Mononuclear cell (primary cell): ENCODE measurements around the gene SLC22A4. TPM values are rescaled to one million over a fixed set of nuclear protein-coding genes. Genes with fewer than 3 reads are reported as not detected.

ENCODE experiments used
- H3K27me3 ChIP-seq: 2 replicates; pipeline ENCODE4 v1.6.0; 2011; ENCODE audit warnings: low read length, control low read depth; ENCODE audit not compliant: insufficient read depth
- H3K4me1 ChIP-seq: 2 replicates; pipeline ENCODE4 v1.5.1; 2011; ENCODE audit warnings: mild to moderate bottlenecking, low read length, control low read depth; ENCODE audit not compliant: insufficient read depth
- H3K4me3 ChIP-seq: 2 replicates; pipeline ENCODE4 v1.5.1; 2011; ENCODE audit warnings: mild to moderate bottlenecking, low read length, moderate library complexity
- H3K9me3 ChIP-seq: 2 replicates; pipeline ENCODE4 v1.5.1; 2011; ENCODE audit warnings: low read depth, mild to moderate bottlenecking, control low read depth, low read length
- total RNA-seq: library from RNA; depleted of rRNA; stranded (reverse); fragments of >200 nt; gene quantifications from one replicate; pipeline ENCODE4 v1.2.3, GENCODE V29; 2012

SLC22A4 gene
- total RNA-seq, 1 donor = 2.2 TPM

DNA sequence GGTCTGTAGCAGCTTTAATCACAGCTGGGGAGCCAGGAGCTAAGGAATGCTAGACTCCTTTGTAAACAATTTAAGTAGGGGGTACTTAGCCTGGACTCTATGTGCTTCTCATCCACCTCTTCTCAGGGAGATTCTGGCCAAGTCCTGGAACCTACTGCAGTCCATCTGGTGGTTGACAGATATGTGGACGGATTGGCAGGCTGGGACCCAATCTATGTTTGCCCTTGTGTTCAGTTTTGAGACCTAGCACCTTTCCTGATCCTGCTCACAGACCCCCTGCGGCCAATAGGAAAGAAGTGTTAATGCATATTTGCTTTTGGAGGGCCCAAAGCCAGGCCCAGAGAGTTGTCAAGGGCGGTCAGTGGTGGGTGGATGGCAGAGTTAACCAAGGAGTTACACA lies 81.8 kb downstream of the SLC22A4 start:
- H3K9me3 ChIP-seq = no peaks in the 10 kb centered on the region
- no peak overlapping the region for H3K4me3 ChIP-seq
- H3K4me1 ChIP-seq = peaks cover 18% of the 10 kb centered on the region
- H3K27me3 ChIP-seq = no peaks in the 10 kb centered on the region

DNA sequence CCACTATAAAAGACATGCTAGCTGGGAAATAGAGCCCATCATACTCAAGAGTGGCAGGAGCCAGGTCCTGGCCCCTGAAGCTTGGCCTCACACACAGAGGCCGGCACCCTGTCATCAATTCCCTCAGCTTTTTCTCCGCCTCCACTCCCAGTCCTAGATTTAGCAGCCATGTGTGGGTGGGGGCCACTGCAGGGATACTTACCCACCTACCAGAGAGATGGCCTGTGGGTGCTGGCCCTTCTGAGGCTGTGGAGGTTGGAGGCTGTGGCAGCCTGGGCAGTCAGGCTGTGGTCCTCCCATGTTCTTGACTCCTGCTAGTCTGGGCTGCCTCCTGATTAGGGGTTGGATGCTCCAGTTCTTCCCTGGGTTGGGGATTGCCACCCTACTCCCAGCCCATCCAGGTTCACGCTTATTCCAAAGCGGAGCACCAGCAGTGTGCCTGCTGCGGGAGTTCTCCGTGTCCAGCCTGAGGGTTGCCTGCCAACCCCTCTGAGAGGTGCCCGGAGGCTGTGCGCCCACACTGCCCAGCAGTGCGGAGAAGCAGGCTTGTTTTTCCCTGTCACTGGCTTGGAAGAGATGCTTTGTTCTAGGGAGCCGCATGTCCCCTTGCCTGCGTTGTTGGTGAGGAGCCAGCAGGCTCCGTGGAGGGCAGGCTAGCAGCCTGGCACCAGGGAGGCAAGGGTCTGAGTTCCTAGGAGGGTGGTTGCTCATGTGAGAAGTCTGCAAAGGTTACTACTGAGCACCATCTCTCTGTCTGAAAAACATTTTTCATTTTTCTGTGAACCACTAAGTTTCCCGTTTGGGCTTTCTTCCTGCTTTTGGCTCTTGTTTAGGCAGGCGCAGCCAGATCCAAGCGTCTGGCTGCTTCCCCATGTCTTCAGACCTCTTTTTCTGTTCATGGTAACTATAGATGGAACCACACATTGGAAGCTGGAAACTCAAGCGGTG lies 82.8 kb downstream of the SLC22A4 start:
- H3K4me1 ChIP-seq = peaks cover 8% of the 10 kb centered on the region
- H3K27me3 ChIP-seq = no peaks in the 10 kb centered on the region
- no peaks in the 10 kb centered on the region for H3K9me3 ChIP-seq
- no peak overlapping the region for H3K4me3 ChIP-seq

DNA sequence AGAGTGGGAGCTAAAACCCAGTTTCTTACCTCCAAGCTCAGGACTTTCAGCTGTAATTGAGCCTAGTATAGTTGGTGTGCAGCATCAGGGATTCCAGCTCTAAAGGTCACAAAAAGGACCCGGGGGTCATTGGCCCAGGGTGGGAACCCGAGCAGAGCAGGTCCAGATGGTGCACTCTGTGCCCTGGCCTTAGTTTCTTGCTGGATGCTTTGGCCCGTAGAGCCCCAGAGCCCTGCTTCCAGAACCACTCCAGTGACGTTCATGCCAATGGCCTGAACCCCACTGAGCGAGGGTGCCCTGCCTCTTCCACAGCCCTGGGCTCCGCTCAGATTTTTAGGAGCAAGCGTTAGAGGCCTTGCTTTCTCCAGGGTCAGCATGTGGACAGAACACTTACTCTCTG lies 83.5 kb downstream of the SLC22A4 start:
- H3K4me3 ChIP-seq = no peak overlapping the region
- no peaks in the 10 kb centered on the region for H3K9me3 ChIP-seq
- no peaks in the 10 kb centered on the region for H3K27me3 ChIP-seq
- H3K4me1 ChIP-seq = no peaks in the 10 kb centered on the region

- Histone ChIP-seq H3K4me1 (no peaks in the 10 kb centered on the region), H3K27me3 (no peaks in the 10 kb centered on the region), H3K9me3 (no peaks in the 10 kb centered on the region), H3K4me3 (no peak overlapping the region)
Measured at GRCh38 chr5:132378580-132378979, 84.4 kb downstream of the SLC22A4 start.

GRCh38 chr5:132380047-132380446 lies 85.9 kb downstream of the SLC22A4 start:
- H3K4me3 ChIP-seq = no peak overlapping the region
- H3K4me1 ChIP-seq = peaks cover 2% of the 10 kb centered on the region
- H3K27me3 ChIP-seq = no peaks in the 10 kb centered on the region
- H3K9me3 ChIP-seq = no peaks in the 10 kb centered on the region

- H3K4me1 ChIP-seq = peaks cover 9% of the 10 kb centered on the region
- no peaks in the 10 kb centered on the region for H3K27me3 ChIP-seq
- no peaks in the 10 kb centered on the region for H3K9me3 ChIP-seq
- no peak overlapping the region for H3K4me3 ChIP-seq
Measured at GRCh38 chr5:132380741-132381140, 86.5 kb downstream of the SLC22A4 start.

DNA sequence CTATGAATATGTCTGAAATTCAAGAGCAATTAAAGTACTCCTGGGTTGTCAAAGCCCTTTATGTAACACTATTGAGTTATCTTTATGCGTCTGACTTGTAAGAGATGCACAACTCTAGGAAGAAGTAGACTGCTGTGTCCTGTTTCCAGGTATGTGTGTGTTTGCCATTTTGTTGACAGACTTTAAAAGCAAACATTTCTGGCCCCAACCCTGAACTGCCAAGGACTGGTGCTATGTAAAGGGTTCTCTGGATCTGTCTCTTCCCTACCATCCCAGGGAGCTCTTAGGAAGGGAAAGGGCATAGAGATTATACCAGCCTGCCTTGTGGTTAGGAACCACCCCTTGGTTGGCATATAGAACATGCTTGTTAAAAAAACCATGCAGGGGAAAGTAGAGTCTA lies 87.4 kb downstream of the SLC22A4 start:
- H3K9me3 ChIP-seq = no peaks in the 10 kb centered on the region
- H3K27me3 ChIP-seq = no peaks in the 10 kb centered on the region
- H3K4me3 ChIP-seq = no peak overlapping the region
- H3K4me1 ChIP-seq = peaks cover 18% of the 10 kb centered on the region

DNA sequence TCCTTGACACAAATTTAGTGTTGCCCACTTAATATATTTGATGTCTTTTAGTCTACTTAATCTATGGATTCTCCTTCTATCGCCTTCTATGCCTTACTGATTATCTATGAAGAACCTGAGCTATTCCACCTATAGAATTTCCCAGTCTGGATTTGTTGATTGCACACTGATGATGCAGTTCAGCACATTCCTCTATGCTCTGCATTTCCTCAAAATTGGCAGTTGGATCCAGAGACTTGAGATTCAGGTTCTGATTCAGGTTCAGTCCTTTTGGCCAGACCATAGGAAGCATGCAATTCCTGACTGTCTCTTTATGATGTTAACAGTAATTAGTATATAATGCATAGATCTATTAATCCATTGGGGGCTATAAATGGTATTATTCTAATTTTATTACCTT lies 89.1 kb downstream of the SLC22A4 start:
- Histone ChIP-seq H3K4me3 (no peak overlapping the region), H3K4me1 (peaks cover 33% of the 10 kb centered on the region), H3K9me3 (no peaks in the 10 kb centered on the region), H3K27me3 (no peaks in the 10 kb centered on the region)

- no peaks in the 10 kb centered on the region for H3K27me3 ChIP-seq
- H3K4me3 ChIP-seq = no peak overlapping the region
- H3K9me3 ChIP-seq = no peaks in the 10 kb centered on the region
- peaks cover 40% of the 10 kb centered on the region for H3K4me1 ChIP-seq
Measured at GRCh38 chr5:132383984-132384383, 89.8 kb downstream of the SLC22A4 start.

GRCh38 chr5:132384506-132385050 lies 90.4 kb downstream of the SLC22A4 start:
- H3K27me3 ChIP-seq = no peaks in the 10 kb centered on the region
- H3K4me3 ChIP-seq = no peak overlapping the region
- H3K9me3 ChIP-seq = no peaks in the 10 kb centered on the region

DNA sequence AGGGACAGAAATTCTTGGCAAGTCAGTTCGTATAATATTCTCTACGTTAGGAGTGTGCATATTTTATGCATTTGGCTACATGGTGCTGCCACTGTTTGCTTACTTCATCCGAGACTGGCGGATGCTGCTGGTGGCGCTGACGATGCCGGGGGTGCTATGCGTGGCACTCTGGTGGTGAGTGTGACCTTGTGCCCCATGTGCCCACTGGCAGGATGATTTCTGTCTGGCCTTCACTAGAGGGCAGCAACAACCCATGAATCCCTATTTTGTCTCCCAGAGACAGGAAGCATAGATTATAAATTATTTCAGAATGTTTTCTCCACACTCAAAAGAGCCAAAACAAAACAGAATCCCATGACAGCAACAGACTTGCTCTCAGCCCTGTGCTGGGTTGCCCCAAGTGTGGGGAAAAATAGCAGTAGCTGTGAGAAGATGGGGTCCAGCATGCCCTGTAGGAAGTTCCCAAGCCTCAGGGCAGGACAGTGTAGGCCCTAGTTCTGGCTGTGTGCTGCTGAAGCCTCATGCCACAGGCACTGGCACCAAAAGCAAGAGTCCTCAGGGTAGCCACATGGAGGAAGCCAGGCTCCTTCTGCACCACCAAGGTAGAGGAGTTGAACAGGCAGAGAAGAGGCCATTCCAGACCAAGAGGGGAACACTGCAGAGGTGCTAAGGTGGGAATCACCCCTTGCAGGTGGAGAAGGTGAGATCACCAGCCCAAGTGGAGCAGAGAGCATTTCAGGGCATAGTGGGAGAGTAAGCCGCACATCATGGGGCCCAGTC lies 91.3 kb downstream of the SLC22A4 start:
- H3K4me3 ChIP-seq = no peak overlapping the region
- peaks cover 43% of the 10 kb centered on the region for H3K4me1 ChIP-seq
- no peaks in the 10 kb centered on the region for H3K9me3 ChIP-seq
- no peaks in the 10 kb centered on the region for H3K27me3 ChIP-seq

More at GRCh38 chr5:132384506-132385050, 90.4 kb downstream of the SLC22A4 start:
- peaks cover 43% of the 10 kb centered on the region for H3K4me1 ChIP-seq

DNA sequence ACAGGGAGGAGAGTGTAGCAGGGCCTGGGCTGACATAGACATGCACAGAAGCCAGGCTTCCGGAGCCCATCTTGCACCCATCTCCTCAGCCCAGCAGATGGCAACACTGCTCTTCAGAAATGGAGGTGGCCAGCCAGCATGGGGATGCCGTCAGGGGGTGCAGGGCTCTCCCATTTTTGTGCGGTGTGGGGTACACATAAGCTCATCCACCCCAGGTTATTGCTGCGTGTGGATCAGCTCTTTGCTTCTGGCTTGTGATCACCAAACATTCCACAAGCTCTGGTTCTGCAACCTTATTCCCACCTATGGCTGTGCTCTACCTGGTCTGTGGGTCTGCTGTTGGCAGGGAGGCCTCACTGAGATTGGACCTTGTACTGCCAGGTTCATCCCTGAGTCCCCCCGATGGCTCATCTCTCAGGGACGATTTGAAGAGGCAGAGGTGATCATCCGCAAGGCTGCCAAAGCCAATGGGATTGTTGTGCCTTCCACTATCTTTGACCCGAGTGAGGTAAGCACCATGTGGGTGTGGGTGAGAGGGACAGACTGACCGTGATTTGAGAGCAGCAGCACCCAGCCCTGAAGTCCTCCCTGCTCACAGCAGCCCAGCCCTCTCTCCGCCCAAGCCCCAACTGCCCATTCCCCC lies 92.6 kb downstream of the SLC22A4 start:
- H3K4me3 ChIP-seq = no peak overlapping the region
- H3K27me3 ChIP-seq = no peaks in the 10 kb centered on the region
- peaks cover 43% of the 10 kb centered on the region for H3K4me1 ChIP-seq
- H3K9me3 ChIP-seq = no peaks in the 10 kb centered on the region

DNA sequence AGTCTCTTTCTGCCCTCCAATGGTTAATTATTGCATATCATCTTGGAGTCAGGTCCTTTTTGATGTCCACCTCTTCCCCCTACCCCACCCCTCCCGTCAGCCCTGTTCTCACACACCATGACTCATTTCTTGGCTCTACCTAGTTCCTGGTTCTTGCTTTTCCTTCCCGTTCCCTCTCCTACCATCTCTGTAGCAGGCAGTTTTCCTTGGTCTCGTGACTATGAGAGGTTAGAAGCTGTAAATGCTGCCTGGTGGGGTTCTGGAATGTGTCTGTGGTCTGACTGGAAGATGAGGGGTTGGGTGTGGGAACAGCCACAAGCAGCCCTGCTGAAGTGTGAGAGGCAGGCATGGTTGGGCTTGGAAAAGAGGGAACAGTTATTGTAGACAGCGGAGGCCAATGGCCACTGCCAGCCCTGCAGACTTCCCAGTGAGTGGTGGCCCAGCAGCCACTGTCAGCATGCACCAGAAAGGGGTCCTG lies 93.5 kb downstream of the SLC22A4 start:
- peaks cover 43% of the 10 kb centered on the region for H3K4me1 ChIP-seq

DNA sequence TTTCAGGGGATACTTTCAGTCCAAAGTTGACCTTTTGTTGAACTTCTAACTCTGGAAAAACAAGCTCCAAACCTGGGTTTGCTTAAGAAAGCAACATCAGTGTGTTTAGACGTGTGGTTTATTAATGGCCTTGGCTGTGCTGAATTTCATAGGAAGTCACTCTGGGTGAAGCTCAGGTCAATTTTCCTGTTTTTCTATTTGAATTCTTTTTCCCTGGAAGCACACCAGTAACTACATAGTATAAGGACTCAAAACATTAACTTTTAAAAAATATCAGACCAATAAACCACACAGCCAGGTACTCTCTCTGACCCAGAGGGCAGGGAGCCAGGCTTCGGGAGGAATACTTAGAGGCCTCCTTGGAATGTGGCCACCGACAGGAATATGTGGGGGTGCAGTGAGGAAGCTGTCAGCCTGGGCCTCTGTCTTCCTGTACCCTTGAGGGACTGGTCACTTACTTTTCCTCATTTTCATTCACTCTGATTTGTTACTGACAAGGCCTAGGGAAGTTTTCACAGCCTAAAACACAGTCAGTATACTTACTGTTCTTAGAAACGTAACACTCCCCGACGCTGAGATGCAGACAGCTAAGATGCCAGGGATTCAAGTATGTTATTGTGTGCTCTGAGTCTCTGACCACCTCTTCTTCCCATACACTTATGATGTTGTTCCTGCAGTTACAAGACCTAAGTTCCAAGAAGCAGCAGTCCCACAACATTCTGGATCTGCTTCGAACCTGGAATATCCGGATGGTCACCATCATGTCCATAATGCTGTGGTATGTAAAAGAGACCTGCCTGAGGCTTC lies 94.3 kb downstream of the SLC22A4 start:
- Histone ChIP-seq H3K9me3 (no peaks in the 10 kb centered on the region), H3K27me3 (no peaks in the 10 kb centered on the region), H3K4me1 (peaks cover 43% of the 10 kb centered on the region), H3K4me3 (no peak overlapping the region)

More for the DNA sequence above, 93.5 kb downstream of the SLC22A4 start:
- Histone ChIP-seq H3K4me3 (no peak overlapping the region), H3K9me3 (no peaks in the 10 kb centered on the region), H3K27me3 (no peaks in the 10 kb centered on the region)
